AG09309 (cell line): ENCODE measurements around the gene RASAL3.

Experiments
- DNase-seq: peaks from one replicate; pipeline ENCODE4 v3.0.0-alpha.2; 2010; ENCODE audit warnings: low read depth
- H3K4me3 ChIP-seq: 2 replicates; pipeline ENCODE4 v1.5.1; 2011; ENCODE audit warnings: mild to moderate bottlenecking, low read depth, low read length, moderate library complexity; ENCODE audit not compliant: control insufficient read depth
- CTCF ChIP-seq: IDR thresholded peaks from 2 replicates; pipeline ENCODE4 v1.5.1; 2011; ENCODE audit warnings: mild to moderate bottlenecking, low read depth, low read length, inconsistent platforms; ENCODE audit not compliant: insufficient read depth, control insufficient read depth; ENCODE audit errors: missing control alignments

RASAL3 gene

GRCh38 chr19:15471639-15472101, 7.3 kb upstream of the RASAL3 start:
- DNase-seq = no peak
- no peak overlapping the region for H3K4me3 ChIP-seq
- TF ChIP-seq CTCF = no peak

GRCh38 chr19:15469513-15470297, 5.4 kb upstream of the RASAL3 start:
- TF ChIP-seq CTCF = no peak
- peak overlapping the region; percentile 24; the same call in 1 of the 2 replicates for H3K4me3 ChIP-seq
- no peak for DNase-seq

DNA sequence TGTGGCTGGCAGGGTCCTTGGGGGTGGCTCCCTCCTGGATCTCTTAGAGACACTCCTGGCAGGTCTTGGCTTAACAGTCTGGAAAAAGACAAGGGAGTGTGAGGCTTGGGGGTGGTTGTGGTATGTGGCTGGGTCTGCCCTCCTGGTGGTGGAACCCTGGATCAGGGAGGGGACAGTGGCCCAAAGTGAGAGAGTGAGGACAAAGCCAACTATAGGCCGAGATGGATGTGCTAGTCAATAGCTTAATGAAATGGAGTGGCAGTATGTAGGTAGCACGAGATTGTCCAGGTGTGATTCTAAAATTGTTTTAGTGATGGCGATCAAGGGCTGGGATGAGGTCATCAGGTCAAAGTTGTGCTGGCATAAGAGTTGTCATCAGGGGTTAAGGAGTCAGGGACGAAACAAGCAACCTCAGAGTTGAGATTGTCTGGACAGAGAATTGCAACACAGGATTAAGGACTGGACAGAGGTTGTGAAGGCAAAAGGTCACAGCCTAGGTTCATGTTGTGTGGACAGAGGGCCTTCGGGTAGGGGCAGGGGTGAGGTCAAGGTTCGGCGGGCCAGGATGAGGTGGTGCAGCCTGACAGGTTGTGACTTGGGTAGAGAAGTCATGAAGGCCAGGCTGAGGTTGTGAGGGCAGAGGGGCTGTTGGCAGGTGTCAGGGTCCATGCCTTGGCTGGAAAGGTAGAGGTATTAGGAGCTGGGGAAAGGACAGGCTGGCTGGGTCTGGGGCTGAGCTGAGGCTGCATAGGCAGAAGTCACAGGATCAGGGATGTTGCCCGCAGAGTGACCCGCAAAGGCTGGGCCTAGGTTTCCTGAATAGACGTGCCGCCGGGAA, 4.5 kb upstream of the RASAL3 start:
- no peak for TF ChIP-seq CTCF
- no peak overlapping the region for H3K4me3 ChIP-seq
- DNase-seq = no peak

- no peak for DNase-seq
- no peak for TF ChIP-seq CTCF
Observed at GRCh38 chr19:15467734-15468214, 3.4 kb upstream of the RASAL3 start.

DNA sequence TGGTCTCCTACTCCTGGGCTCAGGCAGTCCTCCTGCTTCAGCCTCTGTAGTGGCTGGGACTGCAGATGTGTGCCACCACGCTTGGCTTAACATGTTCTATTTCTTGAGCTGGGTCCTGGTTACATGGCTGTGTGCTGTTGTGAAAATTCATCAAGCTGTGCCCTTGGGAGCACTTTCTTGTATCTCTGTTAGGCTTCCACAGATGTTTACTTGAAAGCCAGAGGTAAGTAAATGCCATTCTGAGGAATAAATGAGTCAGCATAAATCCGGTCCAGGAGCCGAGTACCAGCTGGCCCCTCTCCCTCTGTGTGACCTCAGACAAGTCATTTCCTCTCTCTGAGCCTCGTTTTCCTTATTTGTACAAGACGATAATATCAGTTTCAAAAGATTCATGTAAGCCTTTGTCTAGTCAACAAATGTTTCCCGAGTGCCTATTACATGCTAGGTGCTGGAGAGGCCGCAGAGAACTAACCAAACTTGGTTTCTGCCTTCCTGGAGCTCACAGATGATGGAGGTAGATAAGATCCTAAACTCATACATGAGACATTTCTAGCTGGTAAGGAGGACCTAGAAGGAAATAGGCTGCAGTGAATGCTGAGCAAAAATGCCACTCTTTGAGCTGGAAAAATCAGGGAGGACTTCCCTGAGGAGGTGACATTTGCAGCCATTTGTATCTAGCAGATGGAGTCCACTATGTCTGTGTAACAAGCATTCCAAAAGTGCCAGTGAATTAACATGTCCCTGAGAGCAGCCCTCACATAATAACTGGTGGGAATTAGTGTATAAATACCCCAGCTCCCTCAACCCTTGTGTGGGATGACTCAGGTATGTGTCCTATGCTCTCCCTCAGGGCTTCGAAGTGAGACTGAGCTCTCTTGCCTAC, 2.7 kb upstream of the RASAL3 start:
- H3K4me3 ChIP-seq = no peak overlapping the region
- DNase-seq = no peak
- no peak for TF ChIP-seq CTCF

More at GRCh38 chr19:15467734-15468214, 3.4 kb upstream of the RASAL3 start:
- H3K4me3 ChIP-seq = no peak overlapping the region

GRCh38 chr19:15463861-15464371, 428 bp downstream of the RASAL3 start:
- TF ChIP-seq CTCF = no peak
- DNase-seq = no peak
- H3K4me3 ChIP-seq = no peak overlapping the region
